Mesenteric fat pad (tissue), 1 donor: ENCODE results near the gene PPFIBP2. TPM values are rescaled to one million over a fixed set of nuclear protein-coding genes. Genes with fewer than 3 reads are reported as not detected.

Experiments used
- DNase-seq: peaks from one replicate; pipeline ENCODE4 v3.0.0-alpha.2; 2020; ENCODE audit warnings: low spot score
- total RNA-seq: library from RNA; stranded (reverse); fragmentation: NEBNext Ultra II Directional; extraction: Animal tissue kit (Norgen Biotek cat#: 25700); gene quantifications from one replicate; pipeline ENCODE4 v1.2.1, GENCODE V29; 2021
- donor health status: DM: yes; HTN: yes; CAD: no.

Gene PPFIBP2
- total RNA-seq, 1 donor from 2014 or later, result 37.5 TPM

DNA sequence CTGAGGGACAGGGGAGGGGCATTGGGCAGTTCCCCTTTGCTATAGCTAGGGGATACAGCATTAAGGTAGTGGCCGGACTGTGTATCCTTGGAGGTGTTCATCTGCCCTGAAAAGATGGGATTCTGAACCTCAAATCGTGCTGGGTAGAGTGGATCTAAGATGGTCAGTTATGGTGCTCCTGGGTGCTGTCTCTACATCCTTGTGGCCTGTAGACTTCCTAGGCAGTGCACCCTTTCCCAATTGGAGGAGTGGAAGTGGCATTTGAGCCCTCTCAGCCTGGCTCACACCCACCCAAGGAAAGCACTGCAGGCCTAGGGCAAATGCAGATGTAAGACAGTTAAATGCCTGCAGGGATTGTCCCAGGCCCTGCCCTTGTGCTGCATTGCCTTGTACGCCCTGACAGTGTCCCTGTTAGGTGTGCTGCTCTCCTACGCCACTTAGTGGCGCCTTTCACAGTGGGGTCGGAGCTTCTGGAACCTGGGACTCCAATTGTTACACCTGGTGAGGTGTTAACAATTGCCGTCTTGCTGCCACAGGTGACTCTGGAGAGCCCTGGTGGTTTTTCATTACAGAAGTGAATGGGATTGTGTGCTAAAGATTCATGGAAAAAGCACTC, 35.0 kb downstream of the PPFIBP2 start:
- no peak for DNase-seq

DNA sequence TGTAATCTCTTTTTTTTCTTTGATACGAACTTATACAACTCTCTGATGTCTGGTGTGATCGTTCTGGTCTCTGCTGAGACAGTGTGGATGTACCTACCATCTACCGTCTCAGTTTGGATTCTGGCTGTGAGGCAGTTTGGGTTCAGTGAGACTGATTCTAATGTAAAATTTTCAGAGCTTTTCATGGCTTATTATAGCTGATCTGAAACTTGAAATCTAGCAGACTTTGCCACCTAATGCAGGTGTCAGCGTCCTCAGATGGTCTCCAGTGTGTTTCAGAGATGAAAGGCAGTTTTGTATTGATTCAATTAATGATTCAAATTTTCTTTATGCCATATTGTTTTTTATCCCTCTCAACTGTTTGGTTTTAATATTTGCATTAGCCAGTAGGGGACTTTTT, 35.9 kb downstream of the PPFIBP2 start:
- no peak for DNase-seq

DNA sequence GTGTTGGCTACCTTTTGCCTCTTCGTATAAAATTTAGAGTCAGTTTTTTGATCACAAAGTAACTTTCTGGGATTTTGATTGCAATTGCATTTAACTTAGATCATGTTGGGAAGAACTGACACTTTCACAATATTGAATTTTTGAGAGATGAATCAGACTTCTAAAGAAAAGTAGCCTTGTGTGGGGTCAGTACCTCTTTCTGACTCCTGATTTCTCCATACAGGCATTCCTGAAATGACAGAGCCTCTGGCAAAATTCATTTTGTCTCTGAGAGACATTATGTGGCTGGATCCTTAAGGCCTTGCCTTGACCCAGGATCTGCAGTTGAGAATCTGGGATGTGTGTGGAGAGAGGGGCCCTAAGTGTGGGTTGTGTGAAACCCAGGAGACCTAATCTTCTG, 37.8 kb downstream of the PPFIBP2 start:
- no peak for DNase-seq

DNA sequence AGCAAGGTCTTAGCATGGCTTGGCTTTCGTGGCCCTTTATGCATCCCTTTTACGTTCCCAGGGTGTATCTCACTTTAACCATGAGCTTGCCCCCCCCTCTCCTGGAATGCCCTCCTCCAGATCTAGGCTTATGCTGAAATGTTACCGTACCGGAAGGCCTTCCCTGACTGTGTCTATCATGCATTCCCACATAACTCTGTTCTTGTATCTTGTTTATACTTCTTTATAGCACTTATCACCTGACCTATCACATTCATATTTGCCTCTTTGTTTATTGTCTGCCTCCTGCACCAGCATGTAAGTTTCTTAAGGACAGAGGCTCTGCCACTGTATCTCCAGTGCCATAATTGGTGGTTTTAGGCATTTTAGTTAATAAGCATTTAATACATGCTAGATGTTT, 38.9 kb downstream of the PPFIBP2 start:
- no peak for DNase-seq

DNA sequence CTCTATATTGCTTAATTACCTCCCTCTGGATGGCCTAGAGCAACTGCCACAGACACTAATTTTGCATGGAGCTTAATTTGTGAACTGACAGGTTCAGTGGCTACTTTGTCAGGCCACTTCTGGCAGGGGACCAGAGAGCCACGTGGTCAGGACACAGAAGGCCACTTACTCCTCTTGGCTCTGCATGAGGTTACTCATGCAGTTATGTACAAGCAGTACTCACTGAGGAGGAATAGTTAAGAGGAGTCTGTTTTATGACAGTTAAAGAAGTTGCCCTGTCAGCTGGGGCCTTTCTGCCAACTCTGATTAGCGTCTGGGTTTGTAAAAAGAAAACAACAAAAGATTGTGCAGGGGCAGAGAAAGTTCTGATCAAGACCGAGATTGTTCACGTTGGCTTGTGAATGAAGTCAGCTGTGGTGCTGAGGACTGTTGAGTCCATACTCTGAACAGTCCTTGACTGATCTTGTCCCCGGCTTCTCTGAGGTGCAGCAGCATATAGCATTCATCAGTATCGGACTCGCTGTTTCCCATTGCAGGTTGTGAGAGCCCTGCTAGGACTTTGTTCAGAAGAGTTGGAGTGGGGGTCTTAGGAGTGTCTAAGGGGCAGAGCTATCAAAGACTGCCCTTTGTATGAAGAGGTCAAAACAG, 41.4 kb downstream of the PPFIBP2 start:
- no peak for DNase-seq

DNA sequence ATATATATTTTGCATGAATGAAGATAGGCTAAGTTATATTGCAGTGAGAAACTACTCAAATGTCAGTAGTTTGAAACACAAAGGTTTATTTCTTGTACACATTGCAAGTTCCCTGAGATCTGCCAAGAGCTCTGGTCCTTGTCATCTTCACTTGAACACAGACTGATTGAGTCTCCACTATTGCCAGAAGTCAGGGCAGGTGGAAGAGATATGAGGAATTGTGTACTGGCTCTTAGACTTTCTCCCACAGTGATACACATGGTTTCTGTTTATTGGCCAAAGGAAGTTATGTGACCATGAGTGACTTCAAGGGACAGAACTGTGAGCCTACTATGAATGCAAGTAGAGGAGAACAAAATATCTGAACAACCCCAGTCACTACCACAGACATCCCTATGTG, 44.2 kb downstream of the PPFIBP2 start:
- DNase-seq, result no peak

DNA sequence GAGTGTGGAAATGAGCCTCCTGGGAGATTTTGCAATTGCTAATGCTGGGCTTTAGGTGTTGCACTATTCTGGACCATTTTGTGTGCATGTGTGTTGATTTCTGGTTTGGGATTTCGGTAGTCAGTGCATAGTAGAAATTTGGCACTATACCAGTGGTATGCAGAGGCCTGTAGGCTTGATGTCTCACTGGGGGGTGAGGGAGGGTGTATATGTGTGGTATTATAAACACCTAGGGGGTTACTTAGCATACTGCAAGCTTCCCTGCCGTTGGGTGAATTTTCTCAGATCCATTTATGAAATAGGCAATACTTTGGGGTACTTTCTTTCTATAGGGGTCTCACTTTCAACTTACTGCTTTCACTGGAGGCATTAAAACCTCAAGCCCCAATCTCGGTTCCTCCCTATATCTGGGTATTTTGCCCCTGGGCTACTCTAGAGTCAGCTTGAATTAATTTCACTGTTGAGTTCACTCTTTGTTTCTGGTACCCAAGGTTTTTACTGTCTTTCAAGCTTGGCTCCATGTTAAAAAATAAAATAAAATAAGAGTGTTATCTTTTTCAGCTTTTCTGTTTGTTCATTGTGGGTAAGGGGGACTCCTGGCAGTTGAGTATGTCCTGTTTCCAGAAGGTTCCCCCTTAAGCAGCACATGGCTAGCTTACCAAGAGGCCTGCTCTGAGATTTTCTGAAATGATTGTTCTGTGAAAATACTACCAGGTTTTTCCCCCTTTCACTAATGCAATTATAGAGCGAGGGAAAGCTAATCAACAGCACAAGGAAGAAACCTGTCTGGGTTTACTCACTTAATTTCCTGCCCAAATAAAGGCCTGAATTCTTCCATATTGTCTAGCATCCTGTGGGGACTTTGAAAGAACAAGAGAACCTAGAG, 45.8 kb downstream of the PPFIBP2 start:
- no peak for DNase-seq

DNA sequence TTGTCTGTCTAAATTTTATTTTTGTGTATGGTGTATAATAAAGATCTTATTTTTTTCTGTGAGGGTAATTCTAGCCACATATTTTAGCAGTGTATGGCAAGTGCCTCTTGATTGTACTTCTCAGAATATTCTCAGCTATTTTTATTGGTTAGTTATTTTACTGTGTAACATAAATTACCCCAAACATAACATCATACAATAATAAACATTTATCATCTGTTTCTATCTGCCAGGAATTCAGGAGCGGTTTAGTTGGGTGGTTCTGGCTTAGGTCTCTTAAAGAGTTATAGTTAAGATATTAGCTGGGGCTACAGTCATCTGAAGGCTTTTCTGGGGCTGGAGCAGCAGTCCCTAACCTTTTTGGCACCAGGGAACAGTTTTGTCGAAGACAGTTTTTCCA, 47.8 kb downstream of the PPFIBP2 start:
- DNase-seq, result no peak

DNA sequence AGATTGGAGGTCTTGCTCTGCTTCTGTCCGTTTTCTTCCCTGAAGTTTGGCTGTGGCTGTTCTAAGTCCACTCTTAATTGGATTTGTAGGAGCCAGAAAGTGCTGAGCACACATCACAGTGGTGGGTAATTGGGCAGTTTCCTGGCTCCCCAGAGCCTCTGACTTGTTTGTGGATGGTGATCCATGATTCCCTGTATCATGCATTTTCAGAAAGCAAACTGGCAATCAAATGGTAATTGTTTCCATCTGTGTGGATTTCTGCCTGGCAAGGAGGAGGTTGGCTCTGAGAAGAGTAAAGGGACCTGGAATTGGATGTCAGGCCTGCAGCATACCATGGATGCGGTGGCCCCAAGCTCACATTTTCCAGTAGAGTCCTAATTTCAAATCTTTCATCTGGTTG, 49.5 kb downstream of the PPFIBP2 start:
- no peak for DNase-seq

DNA sequence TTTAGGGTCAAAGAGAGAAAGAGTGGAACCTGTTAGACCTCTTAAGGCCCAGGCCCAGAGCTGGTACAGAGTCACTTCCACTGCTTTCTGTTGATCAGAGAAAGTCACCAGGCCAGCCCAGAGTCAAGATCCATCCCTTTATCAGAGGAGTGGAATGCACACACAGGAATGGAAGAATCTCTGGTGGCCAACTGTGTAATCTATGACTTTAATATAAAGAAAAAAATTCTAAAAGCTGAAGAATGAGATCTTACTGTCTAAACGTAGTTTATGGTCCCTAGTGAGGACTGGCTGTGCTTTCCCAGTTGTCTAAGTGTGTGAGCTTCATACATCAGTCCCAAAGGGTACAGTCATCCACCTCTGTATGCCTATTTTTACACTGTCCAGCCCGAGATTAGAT, 51.0 kb downstream of the PPFIBP2 start:
- DNase-seq, result no peak

DNA sequence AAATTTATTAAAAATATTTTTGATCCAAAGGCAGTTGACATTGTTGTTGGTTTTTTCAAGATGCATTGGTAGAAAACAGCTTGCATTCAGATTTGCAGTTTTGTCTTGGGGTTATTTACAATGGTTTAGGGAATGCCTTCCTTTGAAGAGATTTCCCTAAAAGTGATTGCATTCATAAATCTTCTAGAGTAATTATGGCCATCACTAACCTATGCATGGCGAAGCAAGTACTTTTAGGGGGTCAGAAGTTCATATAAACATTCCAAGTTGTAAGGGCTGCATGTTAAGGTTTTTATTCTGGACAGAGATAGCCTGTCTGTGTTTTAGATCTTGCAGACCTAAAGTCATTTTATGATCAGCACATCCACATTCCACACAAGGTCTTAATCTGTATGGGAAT, 53.5 kb downstream of the PPFIBP2 start:
- no peak for DNase-seq

DNA sequence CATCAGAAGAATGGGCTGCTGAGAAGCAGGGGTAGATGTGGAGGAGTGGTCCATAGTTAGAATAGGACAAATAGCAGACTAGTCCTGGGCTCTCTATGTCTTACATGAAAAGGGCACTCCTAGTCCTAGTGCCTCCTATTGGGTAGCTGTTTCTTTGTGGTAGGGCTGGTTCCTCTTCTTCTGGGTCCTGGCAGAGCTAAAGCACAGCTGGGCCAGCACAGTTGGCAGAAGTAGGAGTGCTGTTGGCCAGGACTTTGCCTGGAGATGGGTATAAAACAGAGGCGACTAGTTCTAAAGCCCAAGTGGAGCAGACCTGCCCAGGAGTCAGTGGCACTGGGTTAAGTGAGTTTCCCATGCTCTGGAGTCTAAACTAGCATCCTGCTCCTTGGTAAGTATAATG, 55.2 kb downstream of the PPFIBP2 start:
- DNase-seq, result no peak

DNA sequence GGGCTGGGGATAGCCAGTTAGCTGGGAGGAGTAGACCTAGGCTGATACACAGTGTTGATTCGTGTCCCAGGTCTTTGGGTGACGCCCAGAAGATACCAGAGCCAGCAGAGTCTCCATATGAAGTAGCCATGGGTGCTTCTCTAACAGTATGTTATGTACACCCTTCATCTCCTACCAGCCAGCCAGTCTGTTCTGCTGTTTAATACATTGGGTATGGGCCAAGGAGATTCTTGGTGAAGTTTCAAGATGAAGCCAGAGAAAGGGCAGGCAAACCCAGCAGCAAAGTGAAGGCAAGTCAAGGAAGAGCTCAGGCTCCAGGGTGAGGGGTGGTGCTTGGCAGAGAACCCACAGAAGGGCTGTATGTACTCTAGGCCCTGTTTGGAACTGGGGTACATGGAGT, 56.4 kb downstream of the PPFIBP2 start:
- no peak for DNase-seq

DNA sequence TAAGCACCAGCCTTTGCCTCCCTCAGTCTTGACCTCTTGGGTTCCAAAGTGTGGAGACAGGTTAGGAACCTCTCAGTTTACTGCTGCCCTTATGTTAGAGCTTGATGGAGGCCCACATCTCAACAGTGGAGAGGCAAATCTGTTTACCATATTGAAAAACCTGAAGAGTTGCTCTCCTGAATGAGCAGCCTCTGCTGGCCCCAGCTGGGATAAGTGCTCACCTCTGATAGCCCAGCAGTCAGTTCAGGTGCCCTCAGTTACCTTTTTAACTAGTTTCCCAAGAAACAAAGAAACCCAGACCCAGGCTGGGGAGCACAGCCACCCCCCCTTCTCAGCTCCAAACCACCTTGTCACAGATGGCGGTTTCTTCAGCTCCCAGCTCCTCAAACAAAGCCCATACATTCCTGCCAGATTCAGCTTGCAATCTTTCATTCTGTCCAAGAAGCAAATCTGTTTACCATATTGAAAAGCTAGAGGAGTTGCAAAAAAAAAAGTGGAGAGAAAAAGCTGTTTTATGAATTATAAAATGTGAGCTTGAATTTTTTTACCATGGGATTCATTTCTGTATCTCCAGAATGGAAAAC, 57.2 kb downstream of the PPFIBP2 start:
- DNase-seq, result no peak

DNA sequence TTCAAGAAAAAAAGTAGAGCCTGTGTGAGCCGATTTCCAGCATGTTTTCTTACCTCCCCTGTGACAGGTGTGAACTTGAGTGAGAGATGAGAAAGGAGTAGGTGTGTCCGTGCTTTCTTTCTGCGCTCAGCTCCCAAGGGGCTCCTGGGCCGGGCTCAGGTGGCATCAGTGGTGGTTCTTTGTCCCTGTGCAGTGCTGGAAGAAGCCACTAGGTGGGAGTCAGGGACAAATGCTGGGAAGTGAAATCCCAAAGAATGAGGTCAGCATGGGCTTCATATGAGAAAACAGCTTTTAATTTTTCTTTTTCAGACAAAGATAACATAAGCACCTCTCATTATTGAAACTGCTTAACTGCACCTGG, 57.8 kb downstream of the PPFIBP2 start:
- DNase-seq, result no peak

DNA sequence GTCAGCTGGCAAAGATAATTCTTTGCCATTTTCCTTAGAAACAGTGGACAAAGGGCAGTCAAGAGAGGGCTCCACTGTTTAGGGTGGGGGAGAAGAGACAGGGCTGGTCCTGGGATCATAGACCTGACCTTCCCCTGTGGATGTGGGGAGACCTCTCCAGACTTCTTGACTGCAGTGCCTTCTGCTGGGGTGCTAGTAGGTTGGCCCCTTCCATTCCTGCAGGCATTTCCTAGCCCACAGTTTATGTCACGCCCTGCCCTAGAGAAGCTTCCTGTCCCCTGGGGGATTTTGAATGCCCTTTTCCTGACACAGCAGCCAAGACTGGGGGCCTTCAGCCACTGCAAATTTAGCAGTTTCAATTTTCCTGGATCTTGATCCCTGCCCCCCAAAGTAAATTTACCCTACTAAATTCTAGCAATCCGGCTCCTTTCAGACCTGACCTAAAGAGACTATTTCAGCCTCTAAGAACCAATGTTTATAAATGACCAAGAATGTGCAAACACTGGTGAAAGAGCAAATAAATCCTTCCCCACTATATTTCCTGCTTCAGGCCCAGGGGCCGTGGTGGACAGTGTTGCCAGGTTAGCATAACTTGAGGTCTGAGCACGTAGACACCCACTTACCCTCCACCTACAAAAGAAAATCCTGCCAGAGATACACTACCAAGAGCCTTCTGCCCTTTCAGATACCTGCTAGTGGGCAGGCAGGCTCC, 58.4 kb downstream of the PPFIBP2 start:
- DNase-seq, result no peak

DNA sequence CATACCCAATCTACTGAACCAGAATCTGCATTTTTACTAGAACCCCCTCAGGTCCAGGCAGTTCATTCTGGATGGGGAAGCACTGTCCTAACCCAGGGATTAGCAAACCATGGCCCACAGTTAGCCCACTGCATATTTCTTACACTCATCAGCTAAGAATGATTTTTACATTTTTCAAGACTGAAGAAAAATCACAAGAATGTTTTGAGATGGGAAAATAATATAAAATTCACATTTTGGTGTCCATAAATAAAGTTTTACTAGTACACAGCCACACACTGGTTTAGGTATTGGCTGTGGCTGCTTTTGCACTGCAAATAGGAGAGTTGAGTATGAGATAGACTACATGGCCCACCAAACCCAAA, 59.4 kb downstream of the PPFIBP2 start:
- no peak for DNase-seq

DNA sequence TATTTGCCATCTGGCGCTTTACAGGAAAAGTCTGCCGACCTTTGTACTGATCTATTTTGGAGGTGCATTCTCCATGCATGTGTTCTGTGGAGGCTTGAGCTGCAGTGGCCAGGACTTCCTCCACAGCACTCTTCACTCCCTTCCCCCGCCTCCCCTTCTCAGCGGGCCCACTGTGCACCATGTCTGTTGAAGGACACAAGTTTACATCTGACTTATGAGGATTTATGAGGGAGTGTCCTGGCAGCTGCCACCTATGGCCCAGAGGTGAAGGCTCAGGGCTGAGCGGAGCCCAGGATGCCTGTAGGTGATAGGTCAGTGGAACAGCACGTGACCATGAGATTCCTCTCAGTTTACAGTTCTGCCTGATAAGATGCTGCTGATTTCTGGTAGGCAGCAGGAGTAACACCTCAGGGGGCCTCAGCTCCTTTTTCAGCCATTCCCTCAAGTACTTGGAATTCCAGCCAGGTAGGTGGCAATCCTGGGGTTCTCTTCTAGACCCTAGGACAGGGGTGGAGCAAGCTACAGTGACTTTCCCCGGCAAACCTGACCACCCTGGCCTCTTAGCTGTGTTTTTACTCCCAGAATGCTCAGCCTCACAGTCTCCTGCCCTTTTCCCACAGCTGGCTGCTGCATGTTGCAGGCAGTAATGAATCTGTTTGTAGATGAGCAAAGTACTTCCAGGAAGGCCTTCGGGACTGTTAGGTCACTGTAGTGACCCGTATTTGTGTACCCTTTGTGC, 59.9 kb downstream of the PPFIBP2 start:
- no peak for DNase-seq

DNA sequence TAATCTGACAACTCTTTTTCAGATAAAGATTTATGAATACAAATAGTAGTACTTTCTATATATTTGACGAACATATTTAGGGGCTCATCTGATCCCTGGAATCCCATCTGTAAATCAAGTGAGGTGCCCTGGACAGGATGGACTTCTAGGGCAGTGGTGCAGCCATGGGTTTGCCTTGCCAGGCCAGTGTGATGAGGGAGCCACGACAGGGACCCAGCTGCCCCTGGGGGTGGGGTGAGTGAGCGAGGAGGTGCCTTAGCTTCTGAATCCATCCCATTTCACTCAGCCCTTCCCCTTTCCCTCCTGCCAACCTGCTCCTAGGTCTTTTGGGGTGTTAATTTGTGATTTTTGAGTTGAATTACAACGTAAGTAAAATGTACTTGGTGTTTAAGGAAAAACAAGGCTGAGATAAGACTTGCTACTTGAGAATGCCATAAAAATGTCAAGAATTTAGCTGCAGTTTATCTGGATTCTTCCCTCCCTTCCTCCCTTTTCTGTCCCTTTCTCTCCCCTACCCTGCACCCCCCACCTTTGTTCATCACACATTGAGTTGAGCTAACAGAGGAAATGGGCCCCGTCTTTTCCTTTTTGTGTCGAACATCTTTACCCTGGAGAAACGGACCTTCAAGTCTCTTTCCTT, 60.8 kb downstream of the PPFIBP2 start:
- no peak for DNase-seq
